Activated CD4-positive, CD25-positive, alpha-beta regulatory T cell (primary cell): Measurements from ENCODE around the gene DYNC1I1.

Experiments used
- DNase-seq, 4 experiments: peaks; one replicate each; lab custom pipeline; 2025; lab: John Stamatoyannopoulos, UW

DYNC1I1 gene

GRCh38 chr7:95971716-95972115 is 199.4 kb downstream of the DYNC1I1 start:
- DNase-seq = no peak

- DNase-seq = no peak
These were observed 200.2 kb downstream of the DYNC1I1 start for GRCh38 chr7:95972523-95972922.

GRCh38 chr7:95974108-95974507 is 201.8 kb downstream of the DYNC1I1 start:
- no peak for DNase-seq

GRCh38 chr7:95976369-95977060 is 204.2 kb downstream of the DYNC1I1 start:
- DNase-seq = no peak

- no peak for DNase-seq
These were observed 205.6 kb downstream of the DYNC1I1 start for GRCh38 chr7:95977994-95978393.

- no peak for DNase-seq
These were observed 207.8 kb downstream of the DYNC1I1 start for GRCh38 chr7:95980167-95980566.

GRCh38 chr7:95980706-95981105 is 208.4 kb downstream of the DYNC1I1 start:
- DNase-seq = no peak

- DNase-seq = no peak
These were observed 213.9 kb downstream of the DYNC1I1 start for GRCh38 chr7:95986178-95986764.

GRCh38 chr7:95989301-95989700 is 216.9 kb downstream of the DYNC1I1 start:
- DNase-seq = no peak

- DNase-seq = no peak
These were observed 221.0 kb downstream of the DYNC1I1 start for GRCh38 chr7:95993380-95993779.

GRCh38 chr7:95996174-95996573 is 223.8 kb downstream of the DYNC1I1 start:
- DNase-seq = no peak

GRCh38 chr7:95996886-95997285 is 224.5 kb downstream of the DYNC1I1 start:
- no peak for DNase-seq

GRCh38 chr7:95997632-95998031 is 225.3 kb downstream of the DYNC1I1 start:
- DNase-seq = no peak

- no peak for DNase-seq
These were observed 227.1 kb downstream of the DYNC1I1 start for GRCh38 chr7:95999481-95999880.

- no peak for DNase-seq
These were observed 232.2 kb downstream of the DYNC1I1 start for GRCh38 chr7:96004578-96004977.

- no peak for DNase-seq
These were observed 232.9 kb downstream of the DYNC1I1 start for GRCh38 chr7:96005271-96005670.

- DNase-seq = no peak
These were observed 236.8 kb downstream of the DYNC1I1 start for GRCh38 chr7:96009148-96009547.

- no peak for DNase-seq
These were observed 241.5 kb downstream of the DYNC1I1 start for GRCh38 chr7:96013836-96014235.

- no peak for DNase-seq
These were observed 242.3 kb downstream of the DYNC1I1 start for GRCh38 chr7:96014617-96015016.

- no peak for DNase-seq
These were observed 243.8 kb downstream of the DYNC1I1 start for GRCh38 chr7:96016056-96016586.

GRCh38 chr7:96016735-96017134 is 244.4 kb downstream of the DYNC1I1 start:
- no peak for DNase-seq

- DNase-seq = no peak
These were observed 245.5 kb downstream of the DYNC1I1 start for GRCh38 chr7:96017877-96018276.

- DNase-seq = no peak
These were observed 249.2 kb downstream of the DYNC1I1 start for GRCh38 chr7:96021568-96021967.

GRCh38 chr7:96023387-96023786 is 251.0 kb downstream of the DYNC1I1 start:
- DNase-seq = no peak
